DMS153 treated with DMSO at 0.1 percent for 48 hours (cell line): ENCODE measurements around the gene SMARCA4.

Experiments used
- DNase-seq: peaks from one replicate; lab custom pipeline; 2025; ENCODE audit not compliant: unreplicated experiment; lab: John Stamatoyannopoulos, UW

The SMARCA4 gene

GRCh38 chr19:11007385-11007784, 46.6 kb downstream of the SMARCA4 start:
- no peak for DNase-seq

- no peak for DNase-seq
Observed at GRCh38 chr19:11007962-11008532, 47.2 kb downstream of the SMARCA4 start.

DNA sequence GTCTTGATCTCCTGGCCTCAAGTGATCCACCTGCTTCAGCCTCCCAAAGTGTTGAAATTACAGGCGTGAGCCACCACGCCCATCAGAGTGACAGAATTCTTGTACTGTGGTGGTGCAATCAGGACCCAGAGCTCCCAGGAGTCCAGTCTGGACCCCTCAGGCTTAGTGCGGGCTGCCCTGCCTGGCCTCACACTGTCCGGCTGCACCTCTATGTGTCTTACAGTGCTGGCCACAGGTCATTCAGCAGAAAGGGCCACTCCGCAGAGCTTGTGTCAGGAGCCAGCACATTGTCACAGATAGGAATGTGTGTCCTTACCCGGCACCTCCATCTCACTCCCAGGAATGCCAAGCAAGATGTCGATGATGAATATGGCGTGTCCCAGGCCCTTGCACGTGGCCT, 49.2 kb downstream of the SMARCA4 start:
- DNase-seq: no peak

GRCh38 chr19:11012507-11012906, 51.7 kb downstream of the SMARCA4 start:
- no peak for DNase-seq

- DNase-seq: no peak
Observed at GRCh38 chr19:11013771-11014170, 52.9 kb downstream of the SMARCA4 start.

DNA sequence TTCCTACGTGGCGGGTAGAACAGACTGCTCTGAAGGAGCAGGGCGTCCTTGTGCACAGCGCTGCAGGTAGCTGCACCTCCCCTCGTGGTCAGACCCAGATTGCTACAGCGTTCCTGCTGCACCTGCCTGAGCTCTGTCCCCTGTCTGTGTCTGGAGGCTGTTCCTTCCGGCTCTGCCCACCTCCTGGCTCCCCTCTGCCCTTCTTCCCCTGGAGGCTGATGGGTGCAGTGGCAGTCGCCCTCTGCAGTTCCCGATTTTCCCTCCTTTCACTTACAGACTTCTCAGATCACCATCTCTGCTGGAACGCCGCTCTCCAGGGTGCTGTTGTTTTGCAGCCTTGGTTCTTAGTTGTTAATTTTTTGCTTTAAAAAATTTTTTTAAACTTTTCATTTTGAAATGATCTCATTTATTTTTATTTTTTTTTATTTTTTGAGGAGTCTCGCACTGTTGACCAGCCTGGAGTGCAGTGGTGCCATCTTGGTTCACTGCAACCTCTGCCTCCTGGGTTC, 53.6 kb downstream of the SMARCA4 start:
- no peak for DNase-seq

DNA sequence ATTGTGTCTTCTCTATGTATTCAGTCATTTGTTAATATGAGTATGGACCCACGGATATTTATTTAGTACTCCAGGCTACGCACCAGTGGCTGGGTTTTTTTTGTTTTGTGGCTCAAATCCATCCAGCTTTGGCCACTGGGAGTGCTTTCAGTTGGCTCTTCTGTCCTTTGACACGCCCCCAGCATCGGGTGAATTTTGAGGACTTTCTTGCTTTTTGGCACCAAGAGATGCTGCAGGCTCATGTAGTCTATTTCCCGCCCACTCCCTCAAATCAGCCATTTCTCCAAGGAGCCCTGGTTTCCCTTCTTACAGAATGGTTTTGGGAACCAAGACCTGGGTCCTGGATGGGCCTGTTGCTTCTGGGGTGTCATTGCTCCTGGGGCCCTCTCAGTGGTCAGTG, 55.8 kb downstream of the SMARCA4 start:
- DNase-seq: no peak

DNA sequence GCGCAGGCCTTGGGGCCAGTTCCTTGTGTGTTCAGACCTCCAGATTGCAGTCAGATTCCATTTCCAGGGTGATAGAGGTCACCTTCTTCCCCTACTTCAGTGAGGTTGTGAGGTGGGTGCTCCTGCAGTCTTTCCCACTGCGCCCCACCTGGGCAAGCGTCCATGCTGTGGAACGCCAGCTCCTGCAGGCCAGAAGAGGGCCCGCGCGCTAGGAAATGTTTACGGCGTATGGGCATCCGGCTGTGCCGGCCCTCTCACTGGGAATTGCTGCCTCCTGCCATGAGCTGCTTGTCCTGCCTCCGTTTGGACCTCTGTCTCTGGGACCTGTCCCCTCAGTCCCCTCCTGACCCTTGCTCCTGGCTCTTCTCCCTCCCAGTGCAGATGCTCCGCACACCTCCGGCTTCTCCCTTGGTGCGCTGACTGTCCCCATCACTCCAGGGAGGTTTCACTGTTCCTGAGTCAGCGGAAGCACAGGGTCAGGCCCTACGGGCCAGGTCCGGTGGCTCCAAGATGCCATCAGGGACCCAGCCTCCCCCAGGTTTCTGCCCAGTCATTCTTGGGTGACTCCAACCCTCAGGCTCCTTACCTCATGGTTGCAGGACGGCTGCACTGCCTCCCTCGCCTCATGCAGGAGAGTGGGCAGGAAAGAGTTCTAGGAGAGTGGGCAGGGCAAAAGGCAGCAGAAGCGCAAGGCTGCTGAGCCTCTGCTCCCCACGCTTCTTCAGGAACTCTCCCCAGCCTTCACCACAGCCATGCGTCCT, 56.6 kb downstream of the SMARCA4 start:
- DNase-seq: no peak

DNA sequence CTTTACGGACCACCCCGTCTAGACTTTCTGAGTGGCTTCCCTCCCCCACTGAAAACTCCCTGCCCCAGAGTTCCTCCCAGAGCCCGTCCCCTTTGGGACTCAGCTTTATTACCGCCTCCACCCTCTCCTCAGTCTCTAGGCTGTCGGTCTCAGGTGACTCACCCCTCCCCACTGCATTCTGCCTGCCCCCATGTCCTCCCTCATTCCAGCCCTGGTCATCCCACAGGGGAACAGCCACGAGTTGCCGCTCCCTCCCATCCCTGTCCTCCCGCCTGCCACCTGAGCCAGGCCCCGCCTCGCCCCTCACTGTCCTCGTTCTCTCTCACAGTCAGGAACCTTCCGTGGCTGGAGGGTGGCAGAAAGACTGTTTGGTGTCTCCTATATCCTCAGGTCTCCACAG, 57.3 kb downstream of the SMARCA4 start:
- DNase-seq: no peak

DNA sequence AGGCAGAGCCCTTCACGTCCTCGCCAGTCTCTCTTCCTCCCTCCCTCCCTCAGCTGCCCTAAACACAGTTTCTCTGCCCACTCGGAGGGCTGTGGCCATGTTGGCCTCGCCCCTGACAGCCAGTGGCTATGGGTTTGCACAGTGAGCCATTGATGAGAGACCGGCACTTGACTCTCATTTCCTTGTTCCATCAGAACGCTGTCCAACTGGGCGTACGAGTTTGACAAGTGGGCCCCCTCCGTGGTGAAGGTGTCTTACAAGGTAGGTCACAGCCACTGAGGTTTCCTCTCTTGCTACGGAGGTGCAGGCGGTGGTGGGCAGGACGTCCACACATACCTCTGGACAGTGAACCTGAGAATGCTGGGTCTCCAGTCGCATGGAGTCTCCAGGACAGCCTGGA, 57.9 kb downstream of the SMARCA4 start:
- DNase-seq: no peak

GRCh38 chr19:11019262-11019661, 58.4 kb downstream of the SMARCA4 start:
- no peak for DNase-seq

DNA sequence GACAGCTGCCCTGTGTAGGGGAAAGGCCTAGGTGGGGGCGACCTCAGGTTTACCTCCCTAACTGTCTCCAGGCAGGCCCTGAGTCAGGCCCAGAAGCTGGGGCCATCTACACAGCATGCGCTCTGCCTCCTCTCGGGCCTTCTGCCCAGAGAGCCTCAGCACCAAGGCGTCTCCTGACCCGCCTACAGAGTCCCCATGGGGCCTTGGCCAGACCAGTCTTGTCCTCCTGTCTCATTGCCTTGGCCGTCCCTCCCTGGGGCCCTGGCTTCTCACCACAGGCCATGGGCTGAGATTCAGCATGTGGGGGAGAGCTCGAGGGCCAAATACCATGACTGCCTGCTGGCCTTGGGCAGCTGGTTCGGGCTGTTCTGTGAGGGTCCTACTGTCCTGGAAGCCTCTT, 59.0 kb downstream of the SMARCA4 start:
- no peak for DNase-seq

DNA sequence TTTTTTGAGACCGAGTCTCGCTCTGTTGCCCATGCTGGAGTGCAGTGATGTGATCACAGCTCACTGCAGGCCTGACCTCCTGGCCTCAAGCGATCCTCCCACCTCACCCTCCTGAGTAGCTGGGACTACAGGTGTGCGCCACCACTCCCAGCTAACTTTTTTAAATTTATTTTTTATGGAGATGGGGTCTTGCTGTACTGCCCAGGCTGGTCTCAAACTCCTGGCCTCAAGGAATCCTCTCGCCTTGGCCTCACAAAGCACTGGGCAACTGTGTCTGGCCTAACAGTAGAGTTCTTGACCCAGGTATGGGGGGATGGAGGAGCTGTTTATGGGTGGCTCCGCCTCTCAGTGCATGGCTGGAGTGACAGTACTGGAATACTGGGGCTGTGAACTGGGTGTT, 59.6 kb downstream of the SMARCA4 start:
- DNase-seq: no peak

GRCh38 chr19:11020982-11021759, 60.3 kb downstream of the SMARCA4 start:
- no peak for DNase-seq

GRCh38 chr19:11021760-11022144, 60.9 kb downstream of the SMARCA4 start:
- no peak for DNase-seq

DNA sequence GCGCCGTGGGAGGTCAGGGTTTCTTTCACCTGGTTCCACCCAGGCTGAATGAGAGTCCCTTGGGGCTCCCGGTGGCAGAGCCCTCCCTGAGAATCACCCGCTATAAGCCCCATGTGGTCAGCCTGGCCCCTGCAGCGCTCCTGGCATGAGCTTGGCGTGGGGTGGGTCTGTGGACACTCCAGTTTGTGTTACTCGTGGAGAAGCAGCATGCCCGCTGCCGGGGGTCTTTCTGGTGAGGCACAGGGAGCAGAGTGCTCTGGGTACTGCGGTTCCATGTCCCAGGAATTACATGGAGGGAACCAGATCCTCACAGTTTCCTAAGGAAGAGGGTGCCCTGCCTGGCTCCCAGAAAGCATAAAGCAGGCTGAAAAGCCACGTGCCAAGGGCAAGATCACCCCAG, 62.2 kb downstream of the SMARCA4 start:
- no peak for DNase-seq

DNA sequence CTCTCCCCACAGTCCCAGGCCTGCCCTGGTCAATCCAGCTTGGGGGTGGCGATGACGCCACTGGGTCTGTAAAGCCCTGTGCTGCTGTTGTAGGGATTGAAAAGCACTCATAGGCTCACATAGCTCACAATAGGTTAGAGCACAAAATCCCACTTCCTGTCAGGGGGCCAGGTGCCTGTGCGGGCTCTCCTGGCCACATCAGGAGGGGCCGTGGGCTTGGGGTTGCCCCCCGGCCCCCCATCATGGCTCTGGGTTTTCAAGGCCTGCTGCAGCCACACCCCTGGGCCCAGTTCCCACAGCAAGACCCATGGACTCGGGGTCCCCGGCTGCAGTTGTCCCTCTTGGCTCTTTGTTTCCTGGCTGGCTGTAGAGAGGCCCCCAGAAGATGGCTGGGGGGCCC, 62.9 kb downstream of the SMARCA4 start:
- DNase-seq: no peak

- no peak for DNase-seq
Observed at GRCh38 chr19:11024259-11024658, 63.4 kb downstream of the SMARCA4 start.

DNA sequence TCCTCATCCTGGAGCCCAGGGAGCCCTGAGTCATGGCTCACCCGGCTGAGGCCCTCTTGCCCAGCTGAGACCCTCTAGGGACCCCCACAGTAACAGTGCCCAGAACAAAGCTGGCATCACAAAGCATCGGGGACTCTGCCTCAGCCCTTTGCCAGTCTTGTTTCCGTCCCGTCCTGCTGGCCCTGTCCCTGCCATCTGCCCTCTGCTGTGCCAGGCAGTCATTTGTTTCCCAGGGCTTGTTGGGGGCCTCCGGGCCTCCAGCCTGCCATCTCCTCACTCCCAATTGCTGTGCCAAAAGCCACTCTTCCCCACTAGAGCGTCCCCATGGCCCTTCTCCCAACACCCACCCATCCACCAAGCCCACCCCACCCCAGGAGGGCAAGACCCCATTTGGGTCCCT, 64.2 kb downstream of the SMARCA4 start:
- no peak for DNase-seq

DNA sequence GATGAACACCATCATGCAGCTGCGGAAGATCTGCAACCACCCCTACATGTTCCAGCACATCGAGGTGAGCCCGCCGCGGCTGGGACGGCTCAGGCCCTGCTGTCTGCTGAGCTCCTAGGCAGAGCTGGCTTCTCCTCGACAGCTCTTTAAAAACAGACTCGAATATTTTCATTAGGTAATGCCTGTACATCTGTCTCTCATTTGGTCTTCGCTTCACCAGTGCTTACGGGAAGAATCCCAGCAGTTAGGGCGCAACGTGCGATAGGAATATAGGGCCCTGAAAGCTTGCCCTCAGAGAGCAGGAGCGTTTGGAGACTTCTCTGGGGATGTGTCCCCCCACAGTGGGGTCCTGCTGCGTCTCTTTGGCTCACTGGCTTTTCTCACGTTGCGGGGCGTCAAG, 64.6 kb downstream of the SMARCA4 start:
- no peak for DNase-seq

DNA sequence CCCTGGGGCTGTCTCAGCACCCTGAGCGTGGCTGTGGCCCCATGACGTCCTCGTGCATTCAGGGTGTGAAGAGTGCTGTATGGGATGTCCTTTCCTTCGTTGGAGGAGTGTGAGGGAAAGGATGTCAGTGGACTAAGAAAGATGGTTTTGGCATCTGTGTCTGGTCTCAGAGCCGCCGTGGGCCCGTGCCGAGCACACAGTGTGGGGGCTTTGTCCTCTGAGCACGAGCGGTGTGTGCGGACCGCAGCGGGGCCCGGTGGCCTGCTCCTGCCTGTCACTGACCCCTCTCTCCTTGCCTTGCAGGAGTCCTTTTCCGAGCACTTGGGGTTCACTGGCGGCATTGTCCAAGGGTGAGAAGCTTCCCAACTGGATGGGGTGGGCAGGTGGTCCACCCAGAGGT, 65.2 kb downstream of the SMARCA4 start:
- DNase-seq: no peak

DNA sequence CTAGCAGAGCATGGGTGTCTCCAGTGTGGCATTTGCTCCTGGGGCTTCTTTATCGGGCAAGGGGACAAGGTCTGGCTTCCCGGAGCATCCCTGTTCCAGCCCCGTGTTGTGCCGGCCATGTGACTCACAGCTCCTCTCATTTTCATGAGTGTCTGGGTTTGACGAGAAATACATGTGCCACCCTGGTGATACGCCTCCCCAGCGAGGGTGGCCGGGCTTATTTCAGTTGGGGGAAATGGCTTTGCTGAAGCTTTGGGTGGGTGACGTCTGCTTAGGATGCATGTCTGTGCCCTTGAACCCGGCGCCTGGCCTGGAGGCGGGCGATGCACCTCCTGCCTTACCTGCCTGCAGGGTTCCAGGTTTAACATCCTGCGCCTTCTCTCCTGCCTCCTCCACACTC, 66.6 kb downstream of the SMARCA4 start:
- no peak for DNase-seq
